GM10266 (cell line): ENCODE measurements around the gene PTS.

Source experiments
- DNase-seq: peaks from one replicate; pipeline ENCODE4 v3.0.0; 2012; ENCODE audit errors: extremely low spot score
- CTCF ChIP-seq: IDR thresholded peaks from 2 replicates; pipeline ENCODE4 v1.5.1; 2012; ENCODE audit warnings: mild to moderate bottlenecking, low read depth; ENCODE audit not compliant: control insufficient read depth, insufficient read depth; ENCODE audit errors: missing control alignments

The PTS gene

GRCh38 chr11:112266410-112266778, 40.2 kb downstream of the PTS start:
- DNase-seq = no peak
- TF ChIP-seq CTCF = no peak

DNA sequence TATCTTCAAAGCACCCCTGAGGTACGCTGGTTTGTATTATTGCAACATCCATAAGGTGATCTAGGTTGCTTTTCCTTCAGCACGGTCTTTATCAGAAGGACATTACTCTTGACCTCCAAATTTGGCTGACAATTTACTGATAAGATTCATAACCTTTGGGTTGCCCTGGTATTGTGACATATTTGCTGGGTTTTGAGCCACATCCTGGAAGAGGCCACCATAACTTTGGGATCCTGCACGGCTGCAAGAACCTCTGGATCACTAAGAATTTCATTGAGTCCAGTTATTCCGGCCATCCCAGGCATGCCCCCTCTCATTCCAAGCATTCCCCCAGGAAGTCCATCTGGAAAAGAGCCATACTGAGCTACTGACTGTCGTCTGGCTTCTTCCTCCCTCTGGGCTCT, 41.0 kb downstream of the PTS start:
- no peak for DNase-seq
- no peak for TF ChIP-seq CTCF

GRCh38 chr11:112268406-112268805, 42.2 kb downstream of the PTS start:
- no peak for DNase-seq
- TF ChIP-seq CTCF = no peak

- no peak for TF ChIP-seq CTCF
- no peak for DNase-seq
Observed at GRCh38 chr11:112269139-112269538, 42.9 kb downstream of the PTS start.

GRCh38 chr11:112270551-112271180, 44.4 kb downstream of the PTS start:
- TF ChIP-seq CTCF = no peak
- DNase-seq = no peak

GRCh38 chr11:112271242-112271641, 45.0 kb downstream of the PTS start:
- DNase-seq = no peak
- TF ChIP-seq CTCF = no peak

GRCh38 chr11:112273066-112273465, 46.8 kb downstream of the PTS start:
- no peak for DNase-seq

More at GRCh38 chr11:112273066-112273465, 46.8 kb downstream of the PTS start:
- TF ChIP-seq CTCF = no peak
